ENCODE data around the gene STMP1. TPM values are rescaled to one million over a fixed set of nuclear protein-coding genes. Genes with fewer than 3 reads are reported as not detected.
"Not testable (repeated sequence)": the region's sequence is repeated elsewhere in the genome, so short reads cannot be mapped to it uniquely, and the experiment has no call there.

The STMP1 gene
- total RNA-seq, 2 donors from 2014 or later: 17.1 to 17.8 TPM

- H3K27ac Mint-ChIP-seq; H3K9me3 Mint-ChIP-seq; H3K36me3 Mint-ChIP-seq (ENCODE audit: insufficient read depth in 2 of 2); H3K4me3 Mint-ChIP-seq; DNase-seq; H3K27me3 Mint-ChIP-seq (ENCODE audit: low read depth); ATAC-seq (replicated peaks in 1 of 2): not testable (repeated sequence)
- peaks cover 60% of the 10 kb centered on the region for H3K4me1 Mint-ChIP-seq (ENCODE audit: low read depth)
Measured at GRCh38 chr7:135668852-135669395, 6.6 kb downstream of the STMP1 start.

GRCh38 chr7:135669774-135670173, 7.5 kb downstream of the STMP1 start:
- no peak for ATAC-seq (replicated peaks in 1 of 2)
- H3K36me3 Mint-ChIP-seq (ENCODE audit: insufficient read depth in 2 of 2): peaks cover 6 to 10% of the 10 kb centered on the region in 2 donors
- no peak for DNase-seq
- H3K4me1 Mint-ChIP-seq (ENCODE audit: low read depth): peaks cover 52% of the 10 kb centered on the region
- H3K4me3 Mint-ChIP-seq: no peak overlapping the region
- H3K27me3 Mint-ChIP-seq (ENCODE audit: low read depth): no peaks in the 10 kb centered on the region
- H3K27ac Mint-ChIP-seq: no peak overlapping the region
- peaks cover 0 to 3% of the 10 kb centered on the region in 2 donors for H3K9me3 Mint-ChIP-seq

- Mint-ChIP-seq H3K9me3 (peaks cover 0 to 3% of the 10 kb centered on the region in 2 donors), H3K27me3 (ENCODE audit: low read depth) (no peaks in the 10 kb centered on the region)
- no peak for ATAC-seq (replicated peaks in 1 of 2)
Measured at GRCh38 chr7:135670179-135670578, 7.9 kb downstream of the STMP1 start.

GRCh38 chr7:135672560-135673359, 10.4 kb downstream of the STMP1 start:
- Mint-ChIP-seq H3K4me1 (ENCODE audit: low read depth) (peaks cover 25% of the 10 kb centered on the region), H3K36me3 (ENCODE audit: insufficient read depth in 2 of 2) (peaks cover 4 to 15% of the 10 kb centered on the region in 2 donors)
- peak in 1 of 2 donors; percentile 43 for ATAC-seq (replicated peaks in 1 of 2)

More at GRCh38 chr7:135670179-135670578, 7.9 kb downstream of the STMP1 start:
- no peak for DNase-seq
- H3K4me1 Mint-ChIP-seq (ENCODE audit: low read depth): peaks cover 48% of the 10 kb centered on the region
- H3K4me3 Mint-ChIP-seq: no peak overlapping the region
- peaks cover 6 to 11% of the 10 kb centered on the region in 2 donors for H3K36me3 Mint-ChIP-seq (ENCODE audit: insufficient read depth in 2 of 2)
- H3K27ac Mint-ChIP-seq: no peak overlapping the region

GRCh38 chr7:135673360-135673706, 11.0 kb downstream of the STMP1 start:
- H3K36me3 Mint-ChIP-seq (ENCODE audit: insufficient read depth in 2 of 2): peaks cover 4 to 15% of the 10 kb centered on the region in 2 donors

More at GRCh38 chr7:135672560-135673359, 10.4 kb downstream of the STMP1 start:
- no peak overlapping the region for H3K4me3 Mint-ChIP-seq
- H3K27ac Mint-ChIP-seq: no peak overlapping the region
- no peak for DNase-seq
- no peaks in the 10 kb centered on the region for H3K27me3 Mint-ChIP-seq (ENCODE audit: low read depth)
- peaks cover 0 to 3% of the 10 kb centered on the region in 2 donors for H3K9me3 Mint-ChIP-seq

GRCh38 chr7:135678612-135679575, 16.6 kb downstream of the STMP1 start:
- DNase-seq (no peak), ATAC-seq (replicated peaks in 1 of 2) (no peak)
- no peaks in the 10 kb centered on the region for H3K9me3 Mint-ChIP-seq
- peaks cover 22% of the 10 kb centered on the region for H3K4me1 Mint-ChIP-seq (ENCODE audit: low read depth)
- H3K27me3 Mint-ChIP-seq (ENCODE audit: low read depth): no peaks in the 10 kb centered on the region
- H3K36me3 Mint-ChIP-seq (ENCODE audit: insufficient read depth in 2 of 2): peaks cover 0 to 12% of the 10 kb centered on the region in 2 donors
- H3K4me3 Mint-ChIP-seq: no peak overlapping the region
- no peak overlapping the region for H3K27ac Mint-ChIP-seq

More at GRCh38 chr7:135673360-135673706, 11.0 kb downstream of the STMP1 start:
- no peak overlapping the region for H3K27ac Mint-ChIP-seq
- ATAC-seq (replicated peaks in 1 of 2): no peak
- peaks cover 0 to 3% of the 10 kb centered on the region in 2 donors for H3K9me3 Mint-ChIP-seq
- no peak overlapping the region for H3K4me3 Mint-ChIP-seq
- DNase-seq: no peak
- peaks cover 20% of the 10 kb centered on the region for H3K4me1 Mint-ChIP-seq (ENCODE audit: low read depth)
- no peaks in the 10 kb centered on the region for H3K27me3 Mint-ChIP-seq (ENCODE audit: low read depth)

- no peaks in the 10 kb centered on the region for H3K36me3 Mint-ChIP-seq (ENCODE audit: insufficient read depth in 2 of 2)
- H3K27ac Mint-ChIP-seq: no peak overlapping the region
- no peak overlapping the region for H3K4me3 Mint-ChIP-seq
- H3K27me3 Mint-ChIP-seq (ENCODE audit: low read depth): no peaks in the 10 kb centered on the region
- no peak for ATAC-seq (replicated peaks in 1 of 2)
- DNase-seq: no peak
- H3K9me3 Mint-ChIP-seq: no peaks in the 10 kb centered on the region
- H3K4me1 Mint-ChIP-seq (ENCODE audit: low read depth): peaks cover 22% of the 10 kb centered on the region
Measured at GRCh38 chr7:135681762-135682161, 19.4 kb downstream of the STMP1 start.

- Mint-ChIP-seq H3K4me1 (ENCODE audit: low read depth) (peaks cover 22% of the 10 kb centered on the region), H3K27me3 (ENCODE audit: low read depth) (no peaks in the 10 kb centered on the region), H3K4me3 (no peak overlapping the region), H3K27ac (no peak overlapping the region), H3K9me3 (no peaks in the 10 kb centered on the region), H3K36me3 (ENCODE audit: insufficient read depth in 2 of 2) (no peaks in the 10 kb centered on the region)
- DNase-seq: no peak
- no peak for ATAC-seq (replicated peaks in 1 of 2)
Measured at GRCh38 chr7:135682191-135682590, 19.9 kb downstream of the STMP1 start.

- Mint-ChIP-seq H3K9me3 (no peaks in the 10 kb centered on the region), H3K4me1 (ENCODE audit: low read depth) (peaks cover 22% of the 10 kb centered on the region), H3K36me3 (ENCODE audit: insufficient read depth in 2 of 2) (no peaks in the 10 kb centered on the region), H3K4me3 (no peak overlapping the region), H3K27ac (no peak overlapping the region), H3K27me3 (ENCODE audit: low read depth) (no peaks in the 10 kb centered on the region)
- DNase-seq (no peak), ATAC-seq (replicated peaks in 1 of 2) (no peak)
Measured at GRCh38 chr7:135683609-135684008, 21.3 kb downstream of the STMP1 start.

- no peak overlapping the region for H3K27ac Mint-ChIP-seq
- ATAC-seq (replicated peaks in 1 of 2): no peak
- peaks cover 22% of the 10 kb centered on the region for H3K4me1 Mint-ChIP-seq (ENCODE audit: low read depth)
- DNase-seq: no peak
- no peak overlapping the region for H3K4me3 Mint-ChIP-seq
- H3K9me3 Mint-ChIP-seq: no peaks in the 10 kb centered on the region
- H3K27me3 Mint-ChIP-seq (ENCODE audit: low read depth): no peaks in the 10 kb centered on the region
- no peaks in the 10 kb centered on the region for H3K36me3 Mint-ChIP-seq (ENCODE audit: insufficient read depth in 2 of 2)
Measured at GRCh38 chr7:135684136-135684535, 21.8 kb downstream of the STMP1 start.

GRCh38 chr7:135684699-135685098, 22.4 kb downstream of the STMP1 start:
- Mint-ChIP-seq H3K27ac (no peak overlapping the region), H3K9me3 (no peaks in the 10 kb centered on the region), H3K4me3 (no peak overlapping the region), H3K4me1 (ENCODE audit: low read depth) (peaks cover 22% of the 10 kb centered on the region), H3K36me3 (ENCODE audit: insufficient read depth in 2 of 2) (no peaks in the 10 kb centered on the region), H3K27me3 (ENCODE audit: low read depth) (no peaks in the 10 kb centered on the region)
- ATAC-seq (replicated peaks in 1 of 2) (no peak), DNase-seq (no peak)

- no peak overlapping the region for H3K27ac Mint-ChIP-seq
- no peaks in the 10 kb centered on the region for H3K9me3 Mint-ChIP-seq
- H3K36me3 Mint-ChIP-seq (ENCODE audit: insufficient read depth in 2 of 2): no peaks in the 10 kb centered on the region
- no peaks in the 10 kb centered on the region for H3K27me3 Mint-ChIP-seq (ENCODE audit: low read depth)
- no peak for ATAC-seq (replicated peaks in 1 of 2)
- H3K4me3 Mint-ChIP-seq: no peak overlapping the region
- peaks cover 18% of the 10 kb centered on the region for H3K4me1 Mint-ChIP-seq (ENCODE audit: low read depth)
- DNase-seq: no peak
Measured at GRCh38 chr7:135685306-135686084, 23.2 kb downstream of the STMP1 start.
